Osteoblast (primary cell): ENCODE measurements around the gene STK26. TPM values are rescaled to one million over a fixed set of nuclear protein-coding genes. Genes with fewer than 3 reads are reported as not detected.

ENCODE experiments used
- DNase-seq: peaks from one replicate; pipeline ENCODE4 v3.0.0; 2011; ENCODE audit warnings: low spot score, mixed read lengths; ENCODE audit not compliant: insufficient read length; ENCODE audit errors: missing footprints
- H2AFZ ChIP-seq: 2 replicates; pipeline ENCODE4 v1.6.0; 2011; ENCODE audit warnings: mild to moderate bottlenecking, low read length
- H3K27ac ChIP-seq: 2 replicates; pipeline ENCODE4 v1.5.1; 2011; ENCODE audit warnings: mild to moderate bottlenecking, low read depth, low read length, moderate library complexity
- H3K27me3 ChIP-seq: 2 replicates; pipeline ENCODE4 v1.6.0; 2012; ENCODE audit warnings: mild to moderate bottlenecking, control low read depth, inconsistent platforms, low read length, moderate library complexity; ENCODE audit not compliant: insufficient read depth
- H3K36me3 ChIP-seq: 2 replicates; pipeline ENCODE4 v1.5.1; 2011; ENCODE audit warnings: mild to moderate bottlenecking, low read length, control low read depth, moderate library complexity; ENCODE audit not compliant: insufficient read depth
- H3K4me1 ChIP-seq: 2 replicates; pipeline ENCODE4 v1.5.1; 2011; ENCODE audit warnings: mild to moderate bottlenecking, low read length, control low read depth, moderate library complexity; ENCODE audit not compliant: insufficient read depth
- H3K4me2 ChIP-seq: 2 replicates; pipeline ENCODE4 v1.6.0; 2011; ENCODE audit warnings: mild to moderate bottlenecking, low read length; ENCODE audit not compliant: insufficient read depth
- H3K4me3 ChIP-seq: fragments of 200-600 bp; sonication (generic); 3 replicates; pipeline ENCODE4 v1.5.1; 2012; ENCODE audit warnings: mild to moderate bottlenecking, low read length, inconsistent platforms; ENCODE audit not compliant: insufficient read depth
- H3K79me2 ChIP-seq: 2 replicates; pipeline ENCODE4 v1.6.0; 2012; ENCODE audit warnings: mild to moderate bottlenecking, low read length, control low read depth, inconsistent platforms; ENCODE audit not compliant: insufficient read depth
- H3K9me3 ChIP-seq: 2 replicates; pipeline ENCODE4 v1.5.1; 2011; ENCODE audit warnings: low read depth, low read length, control low read depth
- H4K20me1 ChIP-seq: 2 replicates; pipeline ENCODE4 v1.6.0; 2012; ENCODE audit warnings: mild to moderate bottlenecking, low read length, control low read depth; ENCODE audit not compliant: insufficient read depth
- CTCF ChIP-seq: IDR thresholded peaks from 2 replicates; pipeline ENCODE4 v1.5.1; 2011; ENCODE audit warnings: mild to moderate bottlenecking, low read depth, low read length, moderate library complexity; ENCODE audit errors: extremely low read depth
- total RNA-seq: library from RNA; depleted of rRNA; stranded (reverse); fragments of >200 nt; gene quantifications from 2 replicates; pipeline ENCODE4 v1.2.3, GENCODE V29; 2012

Gene STK26
- total RNA-seq, 1 donor = 9.4 TPM

DNA sequence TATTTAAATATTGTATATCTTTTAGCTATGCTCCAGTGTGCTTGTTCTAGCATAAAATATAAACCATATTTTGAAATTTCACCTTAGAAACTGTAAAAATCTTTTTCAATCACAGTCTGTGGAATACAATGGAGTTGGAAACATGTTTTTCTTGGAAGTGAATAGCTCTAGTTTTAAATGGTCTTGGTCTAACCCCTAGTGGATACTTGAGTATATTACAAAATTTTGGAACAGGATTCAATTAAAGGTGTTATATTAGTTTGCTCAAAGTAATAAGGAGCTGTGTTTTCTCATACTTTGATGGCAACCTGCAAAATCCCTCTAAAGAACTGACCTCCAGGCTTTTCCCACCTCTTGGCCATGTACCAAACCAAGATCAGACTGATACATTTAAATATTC is 48.2 kb downstream of the STK26 start:
- peak; percentile 25 for DNase-seq
- no peak overlapping the region for H3K4me3 ChIP-seq

GRCh38 chrX:132077414-132077813 is 54.3 kb downstream of the STK26 start:
- Histone ChIP-seq H4K20me1 (no peaks in the 10 kb centered on the region), H3K4me3 (no peak overlapping the region), H3K79me2 (no peaks in the 10 kb centered on the region), H3K4me2 (no peak overlapping the region), H3K4me1 (no peaks in the 10 kb centered on the region), H3K27ac (no peak overlapping the region), H3K27me3 (peaks cover 3% of the 10 kb centered on the region), H2AFZ (no peak overlapping the region), H3K36me3 (no peaks in the 10 kb centered on the region), H3K9me3 (no peaks in the 10 kb centered on the region)
- TF ChIP-seq CTCF = no peak
- no peak for DNase-seq

More for the DNA sequence above, 48.2 kb downstream of the STK26 start:
- Histone ChIP-seq H2AFZ (no peak overlapping the region), H3K27me3 (peaks cover 4% of the 10 kb centered on the region), H3K9me3 (no peaks in the 10 kb centered on the region), H3K4me1 (no peaks in the 10 kb centered on the region), H3K27ac (no peak overlapping the region), H3K79me2 (no peaks in the 10 kb centered on the region), H3K4me2 (no peak overlapping the region), H4K20me1 (no peaks in the 10 kb centered on the region), H3K36me3 (no peaks in the 10 kb centered on the region)
- TF ChIP-seq CTCF = peak; percentile 38

- Histone ChIP-seq H3K27me3 (peaks cover 5% of the 10 kb centered on the region), H3K4me1 (no peaks in the 10 kb centered on the region), H3K27ac (no peak overlapping the region), H3K4me2 (no peak overlapping the region), H3K79me2 (no peaks in the 10 kb centered on the region), H2AFZ (no peak overlapping the region), H3K9me3 (no peaks in the 10 kb centered on the region), H4K20me1 (no peaks in the 10 kb centered on the region), H3K36me3 (no peaks in the 10 kb centered on the region), H3K4me3 (no peak overlapping the region)
- no peak for DNase-seq
- TF ChIP-seq CTCF = no peak
Observed at GRCh38 chrX:132077912-132078311, 54.8 kb downstream of the STK26 start.

DNA sequence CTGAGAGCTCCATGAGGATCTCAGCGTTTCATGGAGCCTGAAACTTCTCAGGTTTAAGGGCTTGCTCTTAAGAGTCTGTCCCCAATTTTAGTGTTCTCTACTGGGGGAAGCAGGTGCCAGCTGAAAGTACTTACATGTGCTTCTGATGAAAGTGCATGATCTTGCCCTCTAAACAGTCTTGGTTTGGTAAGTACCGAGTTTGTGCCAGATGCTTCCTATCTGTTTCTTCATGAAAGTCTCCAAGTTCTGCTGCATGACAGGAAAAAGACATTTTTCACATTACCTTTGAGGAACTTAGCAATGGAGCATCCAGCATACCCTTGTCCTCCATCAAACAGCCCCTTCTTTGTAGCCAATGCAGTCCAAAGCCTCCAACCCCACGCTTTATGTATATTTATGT is 62.7 kb downstream of the STK26 start:
- no peak overlapping the region for H3K4me2 ChIP-seq
- TF ChIP-seq CTCF = no peak
- H2AFZ ChIP-seq = no peak overlapping the region
- DNase-seq = no peak
- peaks cover 6% of the 10 kb centered on the region for H3K4me1 ChIP-seq
- H3K27ac ChIP-seq = no peak overlapping the region
- H3K79me2 ChIP-seq = no peaks in the 10 kb centered on the region
- no peak overlapping the region for H3K4me3 ChIP-seq
- H3K27me3 ChIP-seq = peaks cover 15% of the 10 kb centered on the region
- H4K20me1 ChIP-seq = no peaks in the 10 kb centered on the region
- no peaks in the 10 kb centered on the region for H3K9me3 ChIP-seq
- H3K36me3 ChIP-seq = no peaks in the 10 kb centered on the region
